SU-DHL-6 (cell line): ENCODE data around the gene AGBL2.

ENCODE experiments used
- EZH2phosphoT487 ChIP-seq: fragments of 200-600 bp; sonication (generic), shearing (Covaris generic); conservative IDR thresholded peaks from 2 replicates; pipeline ENCODE4 v1.6.1; 2018; ENCODE audit warnings: mild to moderate bottlenecking, antibody characterized with exemption, low read length, moderate library complexity, mixed read lengths
- TF ChIP-seq, protein P1 (sequence below): fragments of 200-600 bp; sonication (generic); IDR thresholded peaks from one replicate; pipeline ENCODE4 v1.5.1; 2017; ENCODE audit warnings: antibody characterized with exemption, mild to moderate bottlenecking, low read length, moderate library complexity; ENCODE audit not compliant: insufficient read depth, poor library complexity, severe bottlenecking

- TF ChIP-seq EZH2phosphoT487 = no peak
- TF ChIP-seq, protein P1, sequence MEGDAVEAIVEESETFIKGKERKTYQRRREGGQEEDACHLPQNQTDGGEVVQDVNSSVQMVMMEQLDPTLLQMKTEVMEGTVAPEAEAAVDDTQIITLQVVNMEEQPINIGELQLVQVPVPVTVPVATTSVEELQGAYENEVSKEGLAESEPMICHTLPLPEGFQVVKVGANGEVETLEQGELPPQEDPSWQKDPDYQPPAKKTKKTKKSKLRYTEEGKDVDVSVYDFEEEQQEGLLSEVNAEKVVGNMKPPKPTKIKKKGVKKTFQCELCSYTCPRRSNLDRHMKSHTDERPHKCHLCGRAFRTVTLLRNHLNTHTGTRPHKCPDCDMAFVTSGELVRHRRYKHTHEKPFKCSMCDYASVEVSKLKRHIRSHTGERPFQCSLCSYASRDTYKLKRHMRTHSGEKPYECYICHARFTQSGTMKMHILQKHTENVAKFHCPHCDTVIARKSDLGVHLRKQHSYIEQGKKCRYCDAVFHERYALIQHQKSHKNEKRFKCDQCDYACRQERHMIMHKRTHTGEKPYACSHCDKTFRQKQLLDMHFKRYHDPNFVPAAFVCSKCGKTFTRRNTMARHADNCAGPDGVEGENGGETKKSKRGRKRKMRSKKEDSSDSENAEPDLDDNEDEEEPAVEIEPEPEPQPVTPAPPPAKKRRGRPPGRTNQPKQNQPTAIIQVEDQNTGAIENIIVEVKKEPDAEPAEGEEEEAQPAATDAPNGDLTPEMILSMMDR = no peak
These were observed 65.9 kb downstream of the AGBL2 start for GRCh38 chr11:47649276-47649675.
